GM23248 (cell line): ENCODE data around the gene ATP2A3.

Experiments
- EZH2 ChIP-seq: fragments of 200-600 bp; sonication (generic); IDR thresholded peaks from 2 replicates; pipeline ENCODE4 v1.6.1; 2018; ENCODE audit warnings: antibody characterized with exemption, mild to moderate bottlenecking; ENCODE audit not compliant: insufficient read depth, poor library complexity, severe bottlenecking
- EZH2phosphoT487 ChIP-seq: fragments of 200-600 bp; sonication (generic); IDR thresholded peaks from 2 replicates; pipeline ENCODE4 v1.6.1; 2018; ENCODE audit warnings: antibody characterized with exemption, moderate library complexity, mild to moderate bottlenecking, low read depth; ENCODE audit not compliant: insufficient read depth

DNA sequence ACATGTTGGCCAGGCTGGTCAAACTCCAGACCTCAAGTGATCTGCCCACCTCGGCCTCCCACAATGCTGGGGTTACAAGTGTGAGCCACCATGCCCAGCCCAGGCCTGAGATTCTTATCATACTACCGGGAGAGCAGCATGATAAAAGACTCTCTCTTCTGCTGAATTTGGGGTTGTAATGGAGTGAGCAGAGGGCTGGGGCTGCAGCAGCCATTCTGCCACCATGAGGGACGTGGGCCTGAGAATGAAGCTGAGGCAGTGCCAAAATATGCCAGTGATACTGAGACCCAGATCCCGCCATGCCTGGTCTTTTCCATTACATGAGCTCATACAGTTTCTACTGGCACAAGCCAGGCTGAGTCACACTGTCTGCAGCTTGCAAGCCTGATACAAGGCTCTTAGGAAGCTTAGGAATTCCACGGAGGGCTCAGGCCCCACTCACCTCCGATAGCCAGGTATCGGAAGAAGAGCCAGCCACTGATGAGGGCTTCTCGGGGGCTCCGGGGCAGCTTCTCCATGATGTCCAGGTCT, 28.3 kb downstream of the ATP2A3 start:
- TF ChIP-seq EZH2 = no peak
- no peak for TF ChIP-seq EZH2phosphoT487
